ENCODE results near the gene YIF1A. TPM values are rescaled to one million over a fixed set of nuclear protein-coding genes. Genes with fewer than 3 reads are reported as not detected.

YIF1A gene
- total RNA-seq, 1 donor from 2014 or later: 74.0 TPM

GRCh38 chr11:66310324-66310723, 21.4 kb upstream of the YIF1A start:
- Mint-ChIP-seq H3K4me1 (peaks cover 18% of the 10 kb centered on the region), H3K27me3 (ENCODE audit: low read depth) (peaks cover 5% of the 10 kb centered on the region), H3K4me3 (no peak overlapping the region), H3K27ac (no peak overlapping the region), H3K9me3 (no peaks in the 10 kb centered on the region), H3K36me3 (no peaks in the 10 kb centered on the region)
- no peak for DNase-seq (ENCODE audit: low spot score in 2 of 2, unreplicated experiment in 2 of 2)
- TF ChIP-seq CTCF (IDR thresholded peaks at IDR 0.05; ENCODE audit: unreplicated experiment): no peak

DNA sequence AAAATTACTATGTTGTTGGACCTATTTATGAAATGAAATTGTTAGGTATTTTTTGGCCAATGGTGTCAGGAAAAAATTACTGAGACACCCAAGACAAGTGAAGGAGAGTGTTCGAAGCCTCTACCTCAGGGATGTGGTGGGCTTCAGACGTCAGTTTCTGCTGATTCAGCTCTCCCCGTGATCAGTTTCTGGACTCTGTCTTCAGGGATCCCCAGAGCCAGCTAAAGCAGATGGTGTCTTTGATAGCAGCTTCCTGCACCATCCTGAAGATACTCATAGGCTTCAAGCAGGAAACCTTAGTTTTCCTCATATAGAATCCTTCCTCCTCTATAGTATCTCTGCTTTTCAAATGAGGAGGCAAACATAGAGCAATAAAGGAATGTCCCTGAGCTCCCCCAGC, 20.5 kb upstream of the YIF1A start:
- H3K4me3 Mint-ChIP-seq: no peak overlapping the region
- H3K27me3 Mint-ChIP-seq (ENCODE audit: low read depth): peaks cover 9% of the 10 kb centered on the region
- H3K9me3 Mint-ChIP-seq: no peaks in the 10 kb centered on the region
- TF ChIP-seq CTCF (IDR thresholded peaks at IDR 0.05; ENCODE audit: unreplicated experiment): no peak
- DNase-seq (ENCODE audit: low spot score in 2 of 2, unreplicated experiment in 2 of 2): no peak
- no peak overlapping the region for H3K27ac Mint-ChIP-seq
- H3K36me3 Mint-ChIP-seq: no peaks in the 10 kb centered on the region
- H3K4me1 Mint-ChIP-seq: peaks cover 11% of the 10 kb centered on the region

DNA sequence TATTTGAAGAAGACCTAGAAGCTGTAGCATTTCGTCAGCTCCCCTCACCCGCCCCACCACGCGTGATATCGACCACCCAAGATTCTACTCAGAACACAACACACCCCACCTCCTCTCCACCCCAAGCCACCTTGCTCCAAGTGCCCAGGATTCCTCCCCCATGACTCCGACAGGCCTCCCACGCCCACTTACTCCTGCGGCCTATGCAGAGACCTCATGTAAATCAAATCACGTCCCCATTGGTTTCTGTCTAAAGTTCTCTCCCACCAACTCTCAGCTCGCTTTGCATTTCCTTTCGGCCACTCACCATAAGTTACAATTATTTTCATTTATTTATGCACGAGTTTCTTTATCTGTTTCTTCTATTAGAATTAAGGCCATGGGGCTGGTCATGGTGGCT, 13.7 kb upstream of the YIF1A start:
- H3K27me3 Mint-ChIP-seq (ENCODE audit: low read depth): peaks cover 13% of the 10 kb centered on the region
- H3K9me3 Mint-ChIP-seq: no peaks in the 10 kb centered on the region
- no peaks in the 10 kb centered on the region for H3K4me1 Mint-ChIP-seq
- H3K27ac Mint-ChIP-seq: no peak overlapping the region
- H3K36me3 Mint-ChIP-seq: no peaks in the 10 kb centered on the region
- H3K4me3 Mint-ChIP-seq: no peak overlapping the region
- DNase-seq (ENCODE audit: low spot score in 2 of 2, unreplicated experiment in 2 of 2): no peak
- no peak for TF ChIP-seq CTCF (IDR thresholded peaks at IDR 0.05; ENCODE audit: unreplicated experiment)

- Mint-ChIP-seq H3K36me3 (no peaks in the 10 kb centered on the region), H3K4me3 (no peak overlapping the region), H3K27ac (no peak overlapping the region), H3K9me3 (no peaks in the 10 kb centered on the region), H3K4me1 (no peaks in the 10 kb centered on the region), H3K27me3 (ENCODE audit: low read depth) (peaks cover 24% of the 10 kb centered on the region)
- no peak for TF ChIP-seq CTCF (IDR thresholded peaks at IDR 0.05; ENCODE audit: unreplicated experiment)
- DNase-seq (ENCODE audit: low spot score in 2 of 2, unreplicated experiment in 2 of 2): no peak
Observed at GRCh38 chr11:66299186-66299585, 10.2 kb upstream of the YIF1A start.

DNA sequence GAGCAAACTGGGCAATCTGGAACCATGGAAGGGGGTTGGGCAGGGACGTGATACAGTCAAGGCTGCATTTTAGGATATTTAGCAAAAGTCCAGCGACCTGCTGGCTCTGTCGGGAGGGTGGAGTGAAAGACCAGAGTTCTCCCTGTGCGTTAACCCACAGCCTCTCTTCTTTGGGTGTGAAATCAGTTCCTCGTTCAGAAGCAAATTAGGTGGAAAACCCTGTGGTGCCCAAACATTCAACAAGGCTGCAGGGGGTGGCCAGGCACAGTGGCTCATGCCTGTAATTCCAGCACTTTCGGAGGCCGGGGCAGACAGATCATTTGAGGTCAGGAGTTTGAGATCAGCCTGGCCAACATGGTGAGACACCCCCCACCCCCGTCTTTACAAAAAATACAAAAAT, 8.7 kb upstream of the YIF1A start:
- H3K27me3 Mint-ChIP-seq (ENCODE audit: low read depth): peaks cover 38% of the 10 kb centered on the region
- no peak overlapping the region for H3K27ac Mint-ChIP-seq
- H3K4me1 Mint-ChIP-seq: peaks cover 3% of the 10 kb centered on the region
- H3K4me3 Mint-ChIP-seq: no peak overlapping the region
- H3K9me3 Mint-ChIP-seq: no peaks in the 10 kb centered on the region
- H3K36me3 Mint-ChIP-seq: no peaks in the 10 kb centered on the region
- no peak for DNase-seq (ENCODE audit: low spot score in 2 of 2, unreplicated experiment in 2 of 2)
- TF ChIP-seq CTCF (IDR thresholded peaks at IDR 0.05; ENCODE audit: unreplicated experiment): no peak
